Neuronal stem cell (in vitro differentiated cells): Measurements from ENCODE around the gene MAT1A.
A peak's percentile ranks its signal among the peaks of the same experiment; 100 is the strongest.

Experiments
- DNase-seq: peaks from one replicate; pipeline ENCODE4 v3.0.0-alpha.2; 2013; ENCODE audit warnings: low spot score
- H2AFZ ChIP-seq: one replicate; pipeline ENCODE4 v1.6.1; 2013; ENCODE audit warnings: mild to moderate bottlenecking, low read length, inconsistent platforms
- H2AK5ac ChIP-seq: 2 replicates; pipeline ENCODE4 v1.6.1; 2013; ENCODE audit warnings: low read depth, mild to moderate bottlenecking, inconsistent platforms, low read length, moderate library complexity, mixed read lengths
- H2BK120ac ChIP-seq: 2 replicates; pipeline ENCODE4 v1.6.1; 2013; ENCODE audit warnings: low read depth, mild to moderate bottlenecking, inconsistent platforms, low read length, moderate library complexity, mixed read lengths
- H2BK12ac ChIP-seq: one replicate; pipeline ENCODE4 v1.6.1; 2013; ENCODE audit warnings: low read length, inconsistent platforms
- H2BK15ac ChIP-seq: 2 replicates; pipeline ENCODE4 v1.6.1; 2013; ENCODE audit warnings: mild to moderate bottlenecking, low read length, inconsistent platforms, mixed read lengths
- H2BK5ac ChIP-seq: one replicate; pipeline ENCODE4 v1.6.1; 2013; ENCODE audit warnings: inconsistent platforms, mild to moderate bottlenecking, low read length, moderate library complexity
- H3K14ac ChIP-seq: one replicate; pipeline ENCODE4 v1.6.1; 2013; ENCODE audit warnings: low read length, inconsistent platforms
- H3K18ac ChIP-seq: 2 replicates; pipeline ENCODE4 v1.6.1; 2013; ENCODE audit warnings: low read length, inconsistent platforms
- H3K23ac ChIP-seq: 2 replicates; pipeline ENCODE4 v1.6.1; 2013; ENCODE audit warnings: low read depth, mild to moderate bottlenecking, mixed read lengths, low read length, inconsistent platforms; ENCODE audit not compliant: poor library complexity
- H3K27ac ChIP-seq: replicated peaks from 3 replicates; pipeline ENCODE4 v1.5.1; 2013; ENCODE audit warnings: low read length, inconsistent platforms
- H3K27me3 ChIP-seq, 3 experiments: 2 replicates each; pipeline ENCODE4 v1.6.1; 2013; ENCODE audit warnings: low read length in 3 of 3, mild to moderate bottlenecking in 2 of 3, inconsistent platforms in 1 of 3, low read depth in 1 of 3, mixed read lengths in 1 of 3, moderate library complexity in 1 of 3; ENCODE audit not compliant: control insufficient read depth in 3 of 3, insufficient read depth in 3 of 3
- H3K36me3 ChIP-seq, 2 donors: replicated peaks in 1 of 2; 2 replicates each; pipeline ENCODE4 v1.6.1; 2013; ENCODE audit warnings: low read length in 2 of 2; ENCODE audit not compliant: control insufficient read depth in 2 of 2, insufficient read depth in 2 of 2
- H3K4ac ChIP-seq: 2 replicates; pipeline ENCODE4 v1.6.1; 2013; ENCODE audit warnings: inconsistent platforms, mild to moderate bottlenecking, low read length, moderate library complexity
- H3K4me1 ChIP-seq, 2 donors: 1 replicate in 1 of 2; 2 replicates in 1 of 2; pipeline ENCODE4 v1.6.1; 2013; ENCODE audit warnings: low read length in 2 of 2, low read depth in 1 of 2; ENCODE audit not compliant: control insufficient read depth in 2 of 2, insufficient read depth in 1 of 2
- H3K4me2 ChIP-seq: one replicate; pipeline ENCODE4 v1.6.1; 2013; ENCODE audit warnings: mild to moderate bottlenecking, low read length, inconsistent platforms; ENCODE audit not compliant: insufficient read depth, poor library complexity, severe bottlenecking
- H3K4me3 ChIP-seq, 2 donors: 2 replicates each; pipeline ENCODE4 v1.5.1; 2013; ENCODE audit warnings: low read length in 2 of 2, mild to moderate bottlenecking in 2 of 2, inconsistent platforms in 1 of 2, moderate library complexity in 1 of 2
- H3K79me1 ChIP-seq: one replicate; pipeline ENCODE4 v1.6.1; 2013; ENCODE audit warnings: low read depth, mild to moderate bottlenecking, inconsistent platforms, low read length, moderate library complexity
- H3K9ac ChIP-seq: one replicate; pipeline ENCODE4 v1.6.1; 2013; ENCODE audit warnings: mild to moderate bottlenecking, low read depth, low read length, inconsistent platforms; ENCODE audit not compliant: poor library complexity
- H3K9me3 ChIP-seq, 2 donors: replicated peaks in 1 of 2; 2 replicates each; pipeline versions ENCODE3 to v1.6.1; 2013; ENCODE audit warnings: low read length in 2 of 2, mild to moderate bottlenecking in 2 of 2, inconsistent platforms in 1 of 2, low read depth in 1 of 2, mixed read lengths in 1 of 2, moderate library complexity in 1 of 2; ENCODE audit not compliant: control insufficient read depth in 2 of 2, insufficient read depth in 1 of 2
- H4K8ac ChIP-seq: one replicate; pipeline ENCODE4 v1.6.1; 2013; ENCODE audit warnings: low read depth, mild to moderate bottlenecking, inconsistent platforms, low read length, moderate library complexity
- H4K91ac ChIP-seq: one replicate; pipeline ENCODE4 v1.6.1; 2013; ENCODE audit warnings: low read length, low read depth, mild to moderate bottlenecking, inconsistent platforms; ENCODE audit not compliant: poor library complexity
- WGBS, 2 donors: extraction: QIAGEN DNeasy Blood & Tissue Kit; methylation state at CpG; one replicate each; pipeline ENCODE4 v1.1.7; 2013; ENCODE audit warnings: missing lambda C conversion rate in 2 of 2, mixed read lengths in 1 of 2; ENCODE audit not compliant: insufficient read length in 2 of 2, insufficient replicate concordance in 1 of 2; ENCODE audit errors: extremely low coverage in 2 of 2; 5-methylcytosine and 5-hydroxymethylcytosine counted together

MAT1A gene

DNA sequence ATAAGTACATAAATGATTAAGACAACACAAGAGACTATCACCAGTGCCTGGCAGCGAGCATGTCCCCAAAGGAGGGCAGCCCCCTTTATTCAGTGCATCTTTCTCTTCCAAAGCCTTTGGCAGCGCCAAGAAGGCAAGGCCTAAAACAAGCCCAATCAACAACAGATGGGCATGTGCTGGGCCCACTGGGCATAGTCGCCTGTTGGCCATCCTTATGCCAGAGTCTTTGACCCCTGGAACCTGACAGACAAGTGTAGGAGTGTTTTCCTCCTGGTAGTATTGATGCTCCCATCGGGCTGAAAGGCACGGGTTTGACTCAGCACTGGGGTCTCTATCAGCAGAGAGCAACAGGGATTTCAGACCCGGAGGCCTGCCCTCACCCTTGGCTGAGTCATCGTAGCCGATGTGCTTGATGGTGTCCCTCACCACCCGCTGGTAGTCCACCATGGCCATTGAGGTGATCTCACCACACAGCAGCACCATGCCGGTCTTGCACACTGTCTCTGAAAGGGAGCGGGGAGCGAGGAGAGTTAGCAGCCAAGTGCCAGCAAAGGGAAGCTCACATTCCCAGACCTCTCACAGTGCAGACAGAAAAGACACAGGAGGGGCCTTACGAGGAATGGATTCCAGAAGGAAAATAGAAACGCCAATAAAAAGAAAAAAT is 5.8 kb downstream of the MAT1A start:
- Histone ChIP-seq H3K4me1 (peaks cover 0 to 5% of the 10 kb centered on the region in 2 donors), H3K9me3 (no peaks in the 10 kb centered on the region), H2BK5ac (no peak overlapping the region), H3K27ac (no peak overlapping the region), H3K9ac (no peak overlapping the region), H2BK120ac (no peak overlapping the region), H2AK5ac (no peak overlapping the region), H2BK15ac (no peak overlapping the region), H3K27me3 (peaks cover 0 to 5% (median 0%) of the 10 kb centered on the region in 3 experiments), H2AFZ (no peak overlapping the region), H3K18ac (no peak overlapping the region), H2BK12ac (no peak overlapping the region), H3K23ac (peak overlapping the region; percentile 5), H4K91ac (no peak overlapping the region), H3K14ac (peak overlapping the region; percentile 15), H3K4ac (no peak overlapping the region), H3K79me1 (no peaks in the 10 kb centered on the region), H3K4me2 (no peak overlapping the region), H3K4me3 (no peak overlapping the region), H3K36me3 (no peaks in the 10 kb centered on the region), H4K8ac (no peak overlapping the region)
- no CpG with 5 or more reads among the region's 14 CpGs for WGBS, 2 donors
- no peak for DNase-seq

- no peak overlapping the region for H3K27ac ChIP-seq
- H3K14ac ChIP-seq = no peak overlapping the region
- H2BK120ac ChIP-seq = no peak overlapping the region
- peaks cover 0 to 5% (median 0%) of the 10 kb centered on the region in 3 experiments for H3K27me3 ChIP-seq
- H4K91ac ChIP-seq = no peak overlapping the region
- H3K9me3 ChIP-seq = no peaks in the 10 kb centered on the region
- H2AFZ ChIP-seq = no peak overlapping the region
- H3K4ac ChIP-seq = no peak overlapping the region
- no CpG with 5 or more reads among the region's 4 CpGs for WGBS, 2 donors
- H2AK5ac ChIP-seq = no peak overlapping the region
- H2BK5ac ChIP-seq = no peak overlapping the region
- no peak overlapping the region for H3K23ac ChIP-seq
- no peaks in the 10 kb centered on the region for H3K36me3 ChIP-seq
- no peak overlapping the region for H3K4me2 ChIP-seq
- H3K4me1 ChIP-seq = peaks cover 0 to 5% of the 10 kb centered on the region in 2 donors
- H2BK12ac ChIP-seq = no peak overlapping the region
- no peak overlapping the region for H2BK15ac ChIP-seq
- DNase-seq = no peak
- no peak overlapping the region for H3K18ac ChIP-seq
- no peaks in the 10 kb centered on the region for H3K79me1 ChIP-seq
- no peak overlapping the region for H4K8ac ChIP-seq
- no peak overlapping the region for H3K9ac ChIP-seq
- no peak overlapping the region for H3K4me3 ChIP-seq
These were observed 6.3 kb downstream of the MAT1A start for GRCh38 chr10:80283119-80283518.

- H3K14ac ChIP-seq = no peak overlapping the region
- no peak overlapping the region for H2BK12ac ChIP-seq
- H3K4me1 ChIP-seq = peaks cover 0 to 5% of the 10 kb centered on the region in 2 donors
- no peak overlapping the region for H2BK15ac ChIP-seq
- H2AFZ ChIP-seq = no peak overlapping the region
- no CpG with 5 or more reads among the region's 9 CpGs for WGBS, 2 donors
- H3K23ac ChIP-seq = no peak overlapping the region
- H4K8ac ChIP-seq = no peak overlapping the region
- H3K36me3 ChIP-seq = no peaks in the 10 kb centered on the region
- no peak overlapping the region for H2AK5ac ChIP-seq
- no peak overlapping the region for H2BK5ac ChIP-seq
- H3K27ac ChIP-seq = no peak overlapping the region
- no peak overlapping the region for H3K4me3 ChIP-seq
- no peaks in the 10 kb centered on the region for H3K79me1 ChIP-seq
- no peaks in the 10 kb centered on the region for H3K9me3 ChIP-seq
- H3K9ac ChIP-seq = no peak overlapping the region
- no peak for DNase-seq
- H3K18ac ChIP-seq = no peak overlapping the region
- H3K4me2 ChIP-seq = no peak overlapping the region
- no peak overlapping the region for H4K91ac ChIP-seq
- H3K4ac ChIP-seq = no peak overlapping the region
- no peak overlapping the region for H2BK120ac ChIP-seq
- peaks cover 0 to 5% (median 0%) of the 10 kb centered on the region in 3 experiments for H3K27me3 ChIP-seq
These were observed 7.4 kb downstream of the MAT1A start for GRCh38 chr10:80281784-80282765.

- Histone ChIP-seq H3K4me2 (no peak overlapping the region), H4K8ac (no peak overlapping the region), H3K79me1 (no peaks in the 10 kb centered on the region), H3K27me3 (peaks cover 0 to 7% (median 0%) of the 10 kb centered on the region in 3 experiments), H3K9ac (no peak overlapping the region), H3K4me3 (no peak overlapping the region), H3K9me3 (no peaks in the 10 kb centered on the region), H2BK15ac (no peak overlapping the region), H3K4me1 (peaks cover 0 to 5% of the 10 kb centered on the region in 2 donors), H3K14ac (no peak overlapping the region), H4K91ac (no peak overlapping the region), H2BK120ac (no peak overlapping the region), H3K4ac (no peak overlapping the region), H2BK5ac (no peak overlapping the region), H2AK5ac (no peak overlapping the region), H2AFZ (no peak overlapping the region), H2BK12ac (no peak overlapping the region), H3K18ac (peak overlapping the region; percentile 58), H3K36me3 (no peaks in the 10 kb centered on the region), H3K23ac (no peak overlapping the region), H3K27ac (no peak overlapping the region)
- WGBS, 2 donors = no CpG with 5 or more reads among the region's 6 CpGs
- DNase-seq = no peak
These were observed 8.2 kb downstream of the MAT1A start for GRCh38 chr10:80281292-80281691.
